GM06990 (cell line): Measurements from ENCODE around the gene MAP1LC3B2.

Experiments used
- DNase-seq: peaks from one replicate; pipeline ENCODE4 v3.0.0-alpha.2; 2011; ENCODE audit not compliant: insufficient read length; ENCODE audit errors: extremely low read depth
- H3K27me3 ChIP-seq: replicated peaks from 2 replicates; pipeline ENCODE4 v1.6.0; 2011; ENCODE audit warnings: low read length; ENCODE audit not compliant: control insufficient read depth, insufficient read depth
- H3K36me3 ChIP-seq: 2 replicates; pipeline ENCODE4 v1.5.1; 2011; ENCODE audit warnings: low read length; ENCODE audit not compliant: control insufficient read depth, insufficient read depth
- H3K4me3 ChIP-seq: replicated peaks from 2 replicates; pipeline ENCODE4 v1.5.1; 2011; ENCODE audit warnings: low read depth, mild to moderate bottlenecking, control low read depth, low read length
- CTCF ChIP-seq: IDR thresholded peaks from 2 replicates; pipeline ENCODE4 v1.5.1; 2011; ENCODE audit warnings: low read length, control low read depth, mild to moderate bottlenecking, inconsistent platforms; ENCODE audit not compliant: insufficient read depth, poor library complexity, severe bottlenecking

The MAP1LC3B2 gene

GRCh38 chr12:116624516-116624915, 65.3 kb downstream of the MAP1LC3B2 start:
- H3K4me3 ChIP-seq: no peak overlapping the region
- no peak for TF ChIP-seq CTCF
- DNase-seq: no peak
- no peaks in the 10 kb centered on the region for H3K36me3 ChIP-seq
- peaks cover 3% of the 10 kb centered on the region; the same call in 1 of the 2 replicates for H3K27me3 ChIP-seq

DNA sequence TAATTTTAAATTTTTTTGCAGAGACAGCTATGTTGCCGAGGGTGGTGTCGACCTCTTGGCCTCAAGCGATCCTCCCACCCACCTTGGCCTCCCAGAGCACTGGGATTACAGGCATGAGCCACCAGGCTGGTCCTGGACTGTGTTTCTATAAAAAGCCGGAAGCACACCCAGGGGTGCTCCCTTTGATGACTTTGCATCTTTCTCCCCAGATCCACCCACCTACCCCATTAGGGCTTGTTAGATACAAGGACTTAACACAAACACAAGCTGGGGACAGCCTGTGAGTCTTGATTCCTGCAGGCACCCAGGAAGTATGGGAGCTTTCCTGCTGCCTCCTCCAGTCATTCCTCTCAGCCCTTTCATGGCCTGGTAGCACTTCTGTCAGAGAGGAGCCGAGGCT, 67.0 kb downstream of the MAP1LC3B2 start:
- H3K4me3 ChIP-seq: no peak overlapping the region
- no peak for DNase-seq
- H3K36me3 ChIP-seq: no peaks in the 10 kb centered on the region
- peaks cover 3% of the 10 kb centered on the region; the same call in 1 of the 2 replicates for H3K27me3 ChIP-seq
- TF ChIP-seq CTCF: no peak
